GM12892 (cell line): ENCODE results near the gene RSPO1.

Experiments
- POLR2A ChIP-seq: IDR thresholded peaks from 2 replicates; pipeline ENCODE4 v1.6.1; 2011; ENCODE audit warnings: low read depth, low read length, control low read depth
- POLR2AphosphoS5 ChIP-seq: IDR thresholded peaks from 2 replicates; pipeline ENCODE4 v1.6.1; 2011; ENCODE audit warnings: low read depth, low read length, control low read depth
- TAF1 ChIP-seq: IDR thresholded peaks from 2 replicates; pipeline ENCODE4 v1.6.1; 2011; ENCODE audit warnings: low read depth, mild to moderate bottlenecking, control low read depth, low read length, borderline replicate concordance

DNA sequence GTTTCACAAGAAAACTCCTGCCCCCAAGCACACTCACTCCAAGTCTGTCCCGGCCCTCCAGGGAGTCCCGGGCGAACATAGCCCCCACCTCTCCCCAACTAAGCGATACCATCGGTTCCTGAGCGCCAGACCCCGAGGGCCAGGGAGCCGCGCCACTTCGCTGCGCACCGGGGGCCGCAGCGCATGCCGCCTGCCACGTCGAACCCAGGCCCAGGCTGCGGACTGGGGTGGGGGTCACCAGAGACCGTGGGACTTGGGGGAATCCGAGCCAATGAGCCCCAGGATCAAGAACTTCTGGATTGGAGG lies 801 bp downstream of the RSPO1 start:
- TF ChIP-seq POLR2A: no peak
- no peak for TF ChIP-seq POLR2AphosphoS5
- no peak for TF ChIP-seq TAF1
